GM18499 (cell line): ENCODE data around the gene ILK.

Source experiments
- ATAC-seq: cut with Tn5 transposase; IDR thresholded peaks from one replicate; pipeline ENCODE4 v1.9.1; 2021; ENCODE audit warnings: moderate number of reproducible peaks; ENCODE audit not compliant: insufficient read depth, unreplicated experiment

Gene ILK

GRCh38 chr11:6603287-6604080, at the start of gene ILK, which contains the start of gene RRP8:
TSS of gene ILK (plus strand) at chr11:6603774. CDS start at chr11:6604272, 498 bp downstream.
TSS of gene RRP8 (minus strand) at chr11:6603616. CDS start at chr11:6603502, 114 bp downstream.
- no peak for ATAC-seq

- ATAC-seq, result no peak
These were observed 48.5 kb upstream of the ILK start for GRCh38 chr11:6554828-6555706.

- no peak for ATAC-seq
These were observed 47.2 kb upstream of the ILK start for GRCh38 chr11:6556139-6556949.

GRCh38 chr11:6557063-6557462, 46.5 kb upstream of the ILK start:
- ATAC-seq, result no peak

GRCh38 chr11:6557761-6558674, 45.6 kb upstream of the ILK start:
- no peak for ATAC-seq

- ATAC-seq, result no peak
These were observed 44.2 kb upstream of the ILK start for GRCh38 chr11:6559369-6559768.

- ATAC-seq, result no peak
These were observed 42.3 kb upstream of the ILK start for GRCh38 chr11:6561288-6561687.

GRCh38 chr11:6563121-6563619, 40.4 kb upstream of the ILK start:
- ATAC-seq, result no peak

- ATAC-seq, result no peak
These were observed 39.9 kb upstream of the ILK start for GRCh38 chr11:6563667-6564066.

GRCh38 chr11:6565325-6565724, 38.2 kb upstream of the ILK start:
- no peak for ATAC-seq

GRCh38 chr11:6565988-6566703, 37.4 kb upstream of the ILK start:
- ATAC-seq, result no peak

GRCh38 chr11:6566704-6567370, 36.7 kb upstream of the ILK start:
- ATAC-seq, result no peak

GRCh38 chr11:6567371-6567745, 36.2 kb upstream of the ILK start:
- no peak for ATAC-seq

GRCh38 chr11:6568191-6568918, 35.2 kb upstream of the ILK start:
- ATAC-seq, result no peak

- ATAC-seq, result no peak
These were observed 33.9 kb upstream of the ILK start for GRCh38 chr11:6569706-6570105.

- no peak for ATAC-seq
These were observed 32.7 kb upstream of the ILK start for GRCh38 chr11:6570691-6571427.
